HG03571 (cell line): ENCODE data around the gene TNFRSF21.
A peak's percentile ranks its signal among the peaks of the same experiment; 100 is the strongest.
"Not testable (repeated sequence)": the region's sequence is repeated elsewhere in the genome, so short reads cannot be mapped to it uniquely, and the experiment has no call there.

Experiments
- ATAC-seq: cut with Tn5 transposase; IDR thresholded peaks from one replicate; pipeline ENCODE4 v1.9.1; 2021; ENCODE audit not compliant: unreplicated experiment

The TNFRSF21 gene

DNA sequence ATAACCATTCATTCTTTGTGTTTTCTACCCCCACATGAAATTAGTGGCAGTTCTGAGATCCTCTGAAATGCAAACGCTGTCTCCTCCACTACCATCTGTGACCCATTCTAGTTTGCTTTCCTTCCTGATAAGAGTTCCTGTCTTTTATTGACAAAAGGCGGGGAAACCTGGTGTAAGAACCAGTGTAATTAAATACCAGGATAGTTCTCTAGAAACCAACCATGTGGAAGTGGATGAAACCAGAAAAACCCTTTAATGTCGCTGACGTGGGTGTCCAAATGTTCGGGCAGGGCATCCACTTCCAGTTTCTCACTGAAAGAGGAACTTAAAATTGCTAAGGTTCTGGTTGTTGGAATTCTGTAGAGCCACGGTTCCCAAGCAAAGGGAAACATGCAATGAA is 79.1 kb downstream of the TNFRSF21 start:
- no peak for ATAC-seq

- ATAC-seq: no peak
Observed at GRCh38 chr6:47229255-47229654, 80.5 kb downstream of the TNFRSF21 start.

DNA sequence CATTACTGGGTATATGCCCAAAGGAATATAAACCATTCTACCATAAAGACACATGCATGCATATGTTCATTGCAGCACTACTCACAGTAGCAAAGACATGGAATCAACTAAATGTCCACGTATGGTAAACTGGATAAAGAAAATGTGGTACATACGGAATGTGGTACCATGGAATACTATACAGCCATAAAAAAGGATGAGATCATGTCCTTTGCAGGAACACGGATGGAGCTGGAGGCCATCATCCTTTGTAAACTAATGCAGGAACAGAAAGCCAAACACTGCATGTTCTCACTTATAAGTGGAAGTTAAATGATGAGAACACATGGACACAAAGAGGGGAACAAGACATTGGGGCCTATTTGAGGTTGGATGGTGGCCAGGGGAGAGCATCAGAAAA is 81.6 kb downstream of the TNFRSF21 start:
- ATAC-seq: not testable (repeated sequence)

DNA sequence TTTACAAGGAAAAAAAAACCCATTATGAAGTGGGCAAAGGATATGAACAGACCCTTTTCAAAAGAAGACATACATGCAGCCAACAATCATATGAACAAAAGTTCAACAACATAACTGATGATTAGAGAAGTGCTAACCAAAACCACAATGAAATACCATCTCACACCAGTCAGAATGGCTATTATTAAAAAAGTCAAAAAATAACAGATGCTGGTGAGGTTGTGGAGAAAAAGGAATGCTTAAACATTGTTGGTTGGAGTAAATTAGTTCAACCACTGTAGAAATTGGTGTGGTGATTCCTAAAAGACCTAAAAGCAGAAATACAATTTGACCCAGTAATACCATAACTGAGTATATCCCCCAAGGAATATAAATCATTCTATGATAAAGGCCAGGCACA is 86.5 kb downstream of the TNFRSF21 start:
- ATAC-seq: not testable (repeated sequence)

- ATAC-seq: no peak
Observed at GRCh38 chr6:47221565-47221964, 88.1 kb downstream of the TNFRSF21 start.

DNA sequence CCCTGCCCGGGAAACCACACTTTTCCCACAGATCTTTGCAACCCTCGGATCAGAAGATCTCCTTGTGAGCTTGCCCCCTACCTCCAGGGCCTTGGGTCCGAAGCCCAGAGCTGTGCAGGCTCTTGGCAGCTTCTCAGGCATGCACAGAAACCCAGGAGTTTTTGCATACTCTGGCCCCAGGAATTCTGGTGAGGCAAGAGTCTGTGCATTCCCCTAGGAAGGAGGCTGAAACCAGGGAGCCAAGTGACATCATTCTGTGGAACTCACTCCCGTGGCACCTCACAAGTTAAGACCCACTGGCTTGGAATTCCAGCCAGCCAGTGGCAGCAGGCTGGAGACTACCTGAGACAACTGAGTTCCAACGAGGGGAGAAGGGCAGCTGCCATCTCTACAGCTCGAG is 100.1 kb downstream of the TNFRSF21 start:
- ATAC-seq: no peak

- ATAC-seq: no peak
Observed at GRCh38 chr6:47207261-47207660, 102.4 kb downstream of the TNFRSF21 start.

- no peak for ATAC-seq
Observed at GRCh38 chr6:47206626-47207025, 103.1 kb downstream of the TNFRSF21 start.

- no peak for ATAC-seq
Observed at GRCh38 chr6:47203938-47204611, 105.6 kb downstream of the TNFRSF21 start.

DNA sequence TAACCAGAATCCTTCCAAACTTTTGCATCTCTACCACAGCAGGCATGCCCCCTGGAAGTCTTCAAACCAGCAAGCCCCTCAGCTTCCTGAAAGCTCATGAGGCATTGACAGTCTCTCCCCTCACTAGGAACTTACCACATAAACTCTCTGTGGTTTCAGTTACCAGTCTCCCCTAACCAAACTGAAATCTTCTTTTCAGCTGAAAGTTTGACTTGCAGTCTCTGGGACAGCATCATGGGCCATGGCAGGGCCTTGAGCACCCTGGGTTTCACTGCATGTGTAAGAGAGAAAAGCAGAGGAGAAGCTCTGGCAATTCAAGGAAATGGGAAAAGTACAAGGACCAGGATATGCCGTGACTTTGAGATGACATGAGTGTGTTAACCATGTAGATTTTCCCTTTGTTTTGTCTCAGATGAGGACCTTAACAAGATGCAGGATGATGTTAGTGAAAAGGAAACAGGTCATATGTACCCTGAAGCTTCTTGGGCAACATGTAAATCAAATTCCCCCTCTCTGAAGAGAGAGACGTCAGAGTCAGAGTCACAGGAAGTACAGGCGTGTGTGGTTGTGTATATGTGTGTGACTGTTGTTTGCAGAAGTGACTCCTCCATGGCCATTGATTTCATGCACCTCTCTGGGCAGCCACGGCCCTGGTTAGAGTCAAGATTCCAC is 106.3 kb downstream of the TNFRSF21 start:
- peak; percentile 87 for ATAC-seq

DNA sequence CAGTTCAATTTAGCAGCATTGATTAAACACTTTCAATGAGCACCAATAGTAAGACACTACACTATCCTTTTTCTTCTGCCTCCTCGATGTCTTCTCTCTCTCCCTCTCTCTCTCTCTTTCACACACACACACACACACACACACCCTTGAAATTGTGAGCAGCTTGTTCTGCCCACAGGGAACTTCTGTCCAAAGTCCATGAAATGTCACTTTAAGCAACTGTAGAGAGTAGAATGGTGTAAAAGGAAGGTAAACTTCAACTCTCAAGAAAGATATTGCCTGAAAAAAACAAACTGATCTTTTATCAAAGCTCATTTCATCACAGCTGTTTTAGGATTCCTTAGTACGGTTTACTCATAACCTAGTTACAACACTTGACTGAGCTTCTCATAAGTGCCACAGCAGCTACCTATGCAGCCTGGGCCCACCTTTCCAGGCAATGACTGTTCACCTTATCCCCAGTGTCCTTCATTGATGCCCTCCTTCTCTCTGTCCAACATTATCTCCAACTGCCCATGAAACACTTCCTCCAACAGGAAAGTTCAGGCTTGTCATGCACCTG is 107.0 kb downstream of the TNFRSF21 start:
- no peak for ATAC-seq

GRCh38 chr6:47200536-47201334 is 109.0 kb downstream of the TNFRSF21 start:
- no peak for ATAC-seq

GRCh38 chr6:47197682-47198640 is 111.7 kb downstream of the TNFRSF21 start:
- no peak for ATAC-seq

GRCh38 chr6:47196113-47196512 is 113.6 kb downstream of the TNFRSF21 start:
- no peak for ATAC-seq

- no peak for ATAC-seq
Observed at GRCh38 chr6:47195011-47195650, 114.6 kb downstream of the TNFRSF21 start.

- ATAC-seq: no peak
Observed at GRCh38 chr6:47188588-47189021, 121.1 kb downstream of the TNFRSF21 start.

- no peak for ATAC-seq
Observed at GRCh38 chr6:47187893-47188587, 121.7 kb downstream of the TNFRSF21 start.

- ATAC-seq: no peak
Observed at GRCh38 chr6:47187113-47187512, 122.6 kb downstream of the TNFRSF21 start.

DNA sequence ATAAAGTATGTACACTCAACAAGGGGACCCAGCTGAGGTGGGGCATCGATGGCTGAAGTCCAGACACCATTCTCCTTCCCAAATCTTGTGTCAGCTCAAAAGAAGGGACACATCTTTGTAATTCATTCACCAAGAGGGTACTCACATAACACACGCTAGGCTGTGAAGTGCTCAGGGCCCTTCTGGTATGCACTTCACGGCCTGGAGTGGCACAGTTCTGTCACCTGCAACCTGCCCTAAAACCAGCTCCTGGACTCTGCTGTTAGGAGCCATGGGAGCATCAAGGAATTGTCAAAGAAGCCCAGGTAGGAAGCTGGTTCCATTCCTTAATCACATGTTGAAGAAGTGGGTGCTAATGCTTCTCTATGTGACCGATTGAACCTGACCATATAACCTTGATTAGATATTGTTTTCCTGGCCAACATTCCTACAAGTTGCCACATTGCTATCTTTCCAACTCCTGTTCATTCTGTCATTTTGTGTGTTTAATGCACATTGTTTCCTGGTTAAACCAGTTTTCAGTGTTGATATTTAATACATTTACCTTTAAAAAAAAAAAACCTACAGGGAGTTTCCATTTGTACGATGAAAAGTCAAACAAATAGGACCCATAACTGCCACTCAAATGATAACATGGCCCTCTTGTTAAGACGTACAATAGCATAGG is 127.3 kb downstream of the TNFRSF21 start:
- no peak for ATAC-seq
